ENCODE measurements around the gene SIRT2. TPM values are rescaled to one million over a fixed set of nuclear protein-coding genes. Genes with fewer than 3 reads are reported as not detected.
"Not testable (repeated sequence)": the region's sequence is repeated elsewhere in the genome, so short reads cannot be mapped to it uniquely, and the experiment has no call there.

SIRT2 gene
- total RNA-seq, 4 donors from 2014 or later: 39.8 to 71.5 (median 52.7) TPM

- no peak for DNase-seq
- no peak for TF ChIP-seq POLR2A (IDR thresholded peaks at IDR 0.05)
- H3K4me1 ChIP-seq: no peaks in the 10 kb centered on the region
- no peaks in the 10 kb centered on the region for H3K9me3 ChIP-seq
- H3K27ac ChIP-seq: no peak overlapping the region
- intact Hi-C loops (cut with DNase I): no loop called here
- H3K27me3 ChIP-seq: no peaks in the 10 kb centered on the region
- 84 to 89% methylated on average over 6 to 11 of the region's 20 CpGs for WGBS, 2 donors
- no peak overlapping the region for H3K4me3 ChIP-seq
- H3K36me3 ChIP-seq: peaks cover 0 to 13% (median 0%) of the 10 kb centered on the region in 3 donors
Observed at GRCh38 chr19:38942471-38943181, 43.2 kb upstream of the SIRT2 start.

- intact Hi-C loops (cut with DNase I): no loop called here
- peaks cover 0 to 13% (median 0%) of the 10 kb centered on the region in 3 donors for H3K36me3 ChIP-seq
- no peaks in the 10 kb centered on the region for H3K27me3 ChIP-seq
- H3K9me3 ChIP-seq: no peaks in the 10 kb centered on the region
- no peak overlapping the region for H3K4me3 ChIP-seq
- DNase-seq: no peak
- TF ChIP-seq POLR2A (IDR thresholded peaks at IDR 0.05): no peak
- TF ChIP-seq, protein P1, sequence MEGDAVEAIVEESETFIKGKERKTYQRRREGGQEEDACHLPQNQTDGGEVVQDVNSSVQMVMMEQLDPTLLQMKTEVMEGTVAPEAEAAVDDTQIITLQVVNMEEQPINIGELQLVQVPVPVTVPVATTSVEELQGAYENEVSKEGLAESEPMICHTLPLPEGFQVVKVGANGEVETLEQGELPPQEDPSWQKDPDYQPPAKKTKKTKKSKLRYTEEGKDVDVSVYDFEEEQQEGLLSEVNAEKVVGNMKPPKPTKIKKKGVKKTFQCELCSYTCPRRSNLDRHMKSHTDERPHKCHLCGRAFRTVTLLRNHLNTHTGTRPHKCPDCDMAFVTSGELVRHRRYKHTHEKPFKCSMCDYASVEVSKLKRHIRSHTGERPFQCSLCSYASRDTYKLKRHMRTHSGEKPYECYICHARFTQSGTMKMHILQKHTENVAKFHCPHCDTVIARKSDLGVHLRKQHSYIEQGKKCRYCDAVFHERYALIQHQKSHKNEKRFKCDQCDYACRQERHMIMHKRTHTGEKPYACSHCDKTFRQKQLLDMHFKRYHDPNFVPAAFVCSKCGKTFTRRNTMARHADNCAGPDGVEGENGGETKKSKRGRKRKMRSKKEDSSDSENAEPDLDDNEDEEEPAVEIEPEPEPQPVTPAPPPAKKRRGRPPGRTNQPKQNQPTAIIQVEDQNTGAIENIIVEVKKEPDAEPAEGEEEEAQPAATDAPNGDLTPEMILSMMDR (IDR thresholded peaks at IDR 0.05): no peak
- H3K27ac ChIP-seq: no peak overlapping the region
- H3K4me1 ChIP-seq: no peaks in the 10 kb centered on the region
- 43% methylated on average over 1 of the region's 2 CpGs; no CpG with 5 or more reads in 1 of the 2 donors for WGBS, 2 donors
Observed at GRCh38 chr19:38941979-38942378, 42.6 kb upstream of the SIRT2 start.

DNA sequence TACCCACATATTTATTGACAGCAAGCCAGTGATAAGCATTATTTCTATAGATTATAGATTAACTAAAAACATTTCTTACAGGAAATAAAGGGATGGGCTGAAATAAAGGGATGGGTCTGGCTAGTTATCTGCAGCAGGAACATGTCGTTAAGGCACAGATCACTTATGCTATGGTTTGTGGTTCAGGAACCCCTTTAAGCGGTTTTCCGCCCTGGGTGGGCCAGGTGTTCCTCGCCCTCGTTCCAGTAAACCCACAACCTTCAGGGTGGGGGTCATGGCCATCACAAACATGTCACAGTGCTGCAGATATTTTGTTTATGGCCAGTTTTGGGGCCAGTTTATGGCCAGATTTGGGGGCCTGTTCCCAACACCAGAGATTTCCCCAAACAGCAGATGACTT lies 42.0 kb upstream of the SIRT2 start:
- H3K9me3 ChIP-seq; H3K27me3 ChIP-seq; H3K36me3 ChIP-seq; H3K4me3 ChIP-seq; intact Hi-C loops (cut with DNase I); H3K4me1 ChIP-seq; DNase-seq; H3K27ac ChIP-seq: not testable (repeated sequence)
- 59 to 71% methylated on average over 5 of the region's 5 CpGs for WGBS, 2 donors

DNA sequence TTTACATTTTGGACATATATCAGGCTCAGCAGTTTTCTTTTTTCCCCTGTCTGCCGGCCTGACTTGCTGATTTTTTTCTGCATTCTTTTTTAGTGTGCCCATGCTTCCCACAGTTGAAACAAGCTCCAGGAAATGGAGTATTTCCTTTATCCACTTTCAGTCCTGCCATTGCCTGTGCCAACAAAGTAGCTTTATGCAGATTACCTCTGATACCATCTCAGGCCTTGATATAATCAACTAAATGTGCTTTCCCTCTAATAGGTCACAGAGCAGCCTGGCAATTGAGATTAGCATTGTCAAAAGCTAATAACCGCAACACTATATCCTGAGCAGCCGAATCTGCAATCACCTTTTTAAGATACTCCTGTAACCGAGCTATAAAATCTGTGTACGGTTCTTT lies 40.5 kb upstream of the SIRT2 start:
- H3K27me3 ChIP-seq: no peaks in the 10 kb centered on the region
- no peak overlapping the region for H3K27ac ChIP-seq
- no peak overlapping the region for H3K4me3 ChIP-seq
- intact Hi-C loops (cut with DNase I): no loop called here
- no peak for TF ChIP-seq POLR2A (IDR thresholded peaks at IDR 0.05)
- TF ChIP-seq, protein P1 (IDR thresholded peaks at IDR 0.05): no peak
- H3K36me3 ChIP-seq: peaks cover 0 to 4% (median 0%) of the 10 kb centered on the region in 3 donors
- H3K4me1 ChIP-seq: no peaks in the 10 kb centered on the region
- peaks cover 0 to under 1% (median 0%) of the 10 kb centered on the region in 3 donors for H3K9me3 ChIP-seq
- no peak for DNase-seq
- WGBS, 2 donors: 61 to 65% methylated on average over 5 of the region's 5 CpGs

DNA sequence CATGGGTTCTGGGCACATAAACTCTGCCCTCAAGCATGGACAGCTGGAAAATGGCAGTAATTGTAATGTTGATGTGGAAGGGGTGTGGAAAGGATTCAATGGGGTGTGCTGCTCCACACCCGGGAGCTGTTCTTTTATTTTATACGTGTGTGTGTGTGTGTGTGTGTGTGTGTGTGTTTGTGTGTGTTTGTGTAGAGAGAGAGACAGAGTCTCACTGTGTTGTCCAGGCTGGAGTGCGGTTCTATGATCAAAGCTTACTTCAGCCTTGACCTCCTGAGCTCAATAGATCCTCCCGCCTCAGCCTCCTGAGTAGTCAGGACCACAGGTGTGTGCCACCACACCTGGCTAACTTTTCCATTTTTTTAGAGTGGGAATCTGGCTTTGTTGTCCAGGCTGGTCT lies 34.1 kb upstream of the SIRT2 start:
- no peak overlapping the region for H3K27ac ChIP-seq
- H3K4me3 ChIP-seq: no peak overlapping the region
- H3K27me3 ChIP-seq: no peaks in the 10 kb centered on the region
- H3K4me1 ChIP-seq: peaks cover 12 to 30% (median 18%) of the 10 kb centered on the region in 3 donors
- H3K36me3 ChIP-seq: peaks cover 0 to 32% (median 8%) of the 10 kb centered on the region in 3 donors
- H3K9me3 ChIP-seq: peaks cover 0 to 4% (median 0%) of the 10 kb centered on the region in 3 donors
- intact Hi-C loops (cut with DNase I): no loop called here
- no peak for DNase-seq
- TF ChIP-seq POLR2A (IDR thresholded peaks at IDR 0.05): no peak
- TF ChIP-seq, protein P1 (IDR thresholded peaks at IDR 0.05): no peak
- 59 to 72% methylated on average over 4 of the region's 4 CpGs for WGBS, 2 donors

GRCh38 chr19:38932425-38933179 lies 33.2 kb upstream of the SIRT2 start:
- peaks cover 0 to 32% (median 8%) of the 10 kb centered on the region in 3 donors for H3K36me3 ChIP-seq
- H3K4me1 ChIP-seq: peaks cover 12 to 30% (median 18%) of the 10 kb centered on the region in 3 donors
- intact Hi-C loops (cut with DNase I): no loop called here
- TF ChIP-seq POLR2A (IDR thresholded peaks at IDR 0.05): no peak
- TF ChIP-seq, protein P1 (IDR thresholded peaks at IDR 0.05): peak in 2 of 6 experiments; percentile 14 to 36
- no peaks in the 10 kb centered on the region for H3K27me3 ChIP-seq
- H3K9me3 ChIP-seq: peaks cover 0 to 4% (median 0%) of the 10 kb centered on the region in 3 donors
- H3K4me3 ChIP-seq: no peak overlapping the region
- WGBS, 2 donors: 84 to 85% methylated on average over 5 to 12 of the region's 29 CpGs
- no peak for DNase-seq
- no peak overlapping the region for H3K27ac ChIP-seq
